ENCODE data around the gene NELFA.

- TF ChIP-seq, protein P1, sequence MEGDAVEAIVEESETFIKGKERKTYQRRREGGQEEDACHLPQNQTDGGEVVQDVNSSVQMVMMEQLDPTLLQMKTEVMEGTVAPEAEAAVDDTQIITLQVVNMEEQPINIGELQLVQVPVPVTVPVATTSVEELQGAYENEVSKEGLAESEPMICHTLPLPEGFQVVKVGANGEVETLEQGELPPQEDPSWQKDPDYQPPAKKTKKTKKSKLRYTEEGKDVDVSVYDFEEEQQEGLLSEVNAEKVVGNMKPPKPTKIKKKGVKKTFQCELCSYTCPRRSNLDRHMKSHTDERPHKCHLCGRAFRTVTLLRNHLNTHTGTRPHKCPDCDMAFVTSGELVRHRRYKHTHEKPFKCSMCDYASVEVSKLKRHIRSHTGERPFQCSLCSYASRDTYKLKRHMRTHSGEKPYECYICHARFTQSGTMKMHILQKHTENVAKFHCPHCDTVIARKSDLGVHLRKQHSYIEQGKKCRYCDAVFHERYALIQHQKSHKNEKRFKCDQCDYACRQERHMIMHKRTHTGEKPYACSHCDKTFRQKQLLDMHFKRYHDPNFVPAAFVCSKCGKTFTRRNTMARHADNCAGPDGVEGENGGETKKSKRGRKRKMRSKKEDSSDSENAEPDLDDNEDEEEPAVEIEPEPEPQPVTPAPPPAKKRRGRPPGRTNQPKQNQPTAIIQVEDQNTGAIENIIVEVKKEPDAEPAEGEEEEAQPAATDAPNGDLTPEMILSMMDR (IDR thresholded peaks at IDR 0.05), result no peak
- TF ChIP-seq POLR2A (IDR thresholded peaks at IDR 0.05) (no peak), EP300 (IDR thresholded peaks at IDR 0.05) (no peak), POLR2AphosphoS5 (IDR thresholded peaks at IDR 0.05) (no peak)
Observed at GRCh38 chr4:2042204-2042946, 33.6 kb upstream of the NELFA start.
